ENCODE results near the gene MEX3A. TPM values are rescaled to one million over a fixed set of nuclear protein-coding genes. Genes with fewer than 3 reads are reported as not detected.

The MEX3A gene
- total RNA-seq, 1 donor from 2014 or later = 0.58 TPM

- DNase-seq (ENCODE audit: low spot score) = no peak
Observed at GRCh38 chr1:156104065-156104810, 22.0 kb upstream of the MEX3A start.

GRCh38 chr1:156103521-156103947 lies 21.3 kb upstream of the MEX3A start:
- DNase-seq (ENCODE audit: low spot score) = no peak

- no peak for DNase-seq (ENCODE audit: low spot score)
Observed at GRCh38 chr1:156102633-156103511, 20.6 kb upstream of the MEX3A start.

- no peak for DNase-seq (ENCODE audit: low spot score)
Observed at GRCh38 chr1:156101880-156102279, 19.6 kb upstream of the MEX3A start.

- DNase-seq (ENCODE audit: low spot score) = no peak
Observed at GRCh38 chr1:156100205-156100995, 18.1 kb upstream of the MEX3A start.

- DNase-seq (ENCODE audit: low spot score) = no peak
Observed at GRCh38 chr1:156099282-156099681, 17.0 kb upstream of the MEX3A start.

- no peak for DNase-seq (ENCODE audit: low spot score)
Observed at GRCh38 chr1:156098784-156099183, 16.5 kb upstream of the MEX3A start.

GRCh38 chr1:156097499-156098178 lies 15.4 kb upstream of the MEX3A start:
- no peak for DNase-seq (ENCODE audit: low spot score)

- DNase-seq (ENCODE audit: low spot score) = peak; percentile 96
Observed at GRCh38 chr1:156096640-156097391, 14.6 kb upstream of the MEX3A start.

- DNase-seq (ENCODE audit: low spot score) = no peak
Observed at GRCh38 chr1:156095906-156096508, 13.7 kb upstream of the MEX3A start.

GRCh38 chr1:156091610-156092009 lies 9.3 kb upstream of the MEX3A start:
- DNase-seq (ENCODE audit: low spot score) = no peak

GRCh38 chr1:156090840-156091188 lies 8.5 kb upstream of the MEX3A start:
- DNase-seq (ENCODE audit: low spot score) = peak; percentile 95

GRCh38 chr1:156090138-156090839 lies 8.0 kb upstream of the MEX3A start:
- DNase-seq (ENCODE audit: low spot score) = no peak

- DNase-seq (ENCODE audit: low spot score) = no peak
Observed at GRCh38 chr1:156089704-156090103, 7.4 kb upstream of the MEX3A start.

GRCh38 chr1:156086256-156086662 lies 4.0 kb upstream of the MEX3A start:
- no peak for DNase-seq (ENCODE audit: low spot score)

GRCh38 chr1:156083800-156084790 lies 1.8 kb upstream of the MEX3A start:
- DNase-seq (ENCODE audit: low spot score) = no peak

GRCh38 chr1:156081917-156082308 lies 352 bp downstream of the MEX3A start:
- DNase-seq (ENCODE audit: low spot score) = no peak

Measured in mesenteric fat pad (tissue), 1 donor.